AG09309 (cell line): ENCODE measurements around the gene ZNF385B.

Experiments
- DNase-seq: peaks from one replicate; pipeline ENCODE4 v3.0.0-alpha.2; 2010; ENCODE audit warnings: low read depth
- H3K4me3 ChIP-seq: 2 replicates; pipeline ENCODE4 v1.5.1; 2011; ENCODE audit warnings: mild to moderate bottlenecking, low read depth, low read length, moderate library complexity; ENCODE audit not compliant: control insufficient read depth
- TF ChIP-seq, protein P1 (sequence below): IDR thresholded peaks from 2 replicates; pipeline ENCODE4 v1.5.1; 2011; ENCODE audit warnings: mild to moderate bottlenecking, low read depth, low read length, inconsistent platforms; ENCODE audit not compliant: insufficient read depth, control insufficient read depth; ENCODE audit errors: missing control alignments

The ZNF385B gene

DNA sequence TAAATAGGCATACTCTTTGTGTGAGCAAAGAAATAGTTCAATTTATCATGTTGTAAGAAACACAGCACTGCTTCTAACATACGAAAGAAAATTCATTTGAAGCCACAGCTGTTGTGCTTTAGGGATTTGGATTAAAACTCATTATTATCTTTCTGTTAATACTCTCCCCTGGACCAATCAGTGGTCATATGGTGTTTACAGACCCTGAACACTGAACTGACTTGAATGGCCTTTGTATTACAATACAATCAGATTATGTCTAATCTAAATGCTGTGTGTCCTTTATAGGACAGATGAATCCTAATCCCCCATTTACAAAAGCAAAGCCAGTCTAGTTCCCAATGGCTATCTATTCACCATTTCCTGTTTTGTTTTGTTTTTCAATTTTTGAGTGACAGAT, 36.5 kb downstream of the ZNF385B start:
- H3K4me3 ChIP-seq: no peak overlapping the region
- DNase-seq: no peak
- TF ChIP-seq, protein P1, sequence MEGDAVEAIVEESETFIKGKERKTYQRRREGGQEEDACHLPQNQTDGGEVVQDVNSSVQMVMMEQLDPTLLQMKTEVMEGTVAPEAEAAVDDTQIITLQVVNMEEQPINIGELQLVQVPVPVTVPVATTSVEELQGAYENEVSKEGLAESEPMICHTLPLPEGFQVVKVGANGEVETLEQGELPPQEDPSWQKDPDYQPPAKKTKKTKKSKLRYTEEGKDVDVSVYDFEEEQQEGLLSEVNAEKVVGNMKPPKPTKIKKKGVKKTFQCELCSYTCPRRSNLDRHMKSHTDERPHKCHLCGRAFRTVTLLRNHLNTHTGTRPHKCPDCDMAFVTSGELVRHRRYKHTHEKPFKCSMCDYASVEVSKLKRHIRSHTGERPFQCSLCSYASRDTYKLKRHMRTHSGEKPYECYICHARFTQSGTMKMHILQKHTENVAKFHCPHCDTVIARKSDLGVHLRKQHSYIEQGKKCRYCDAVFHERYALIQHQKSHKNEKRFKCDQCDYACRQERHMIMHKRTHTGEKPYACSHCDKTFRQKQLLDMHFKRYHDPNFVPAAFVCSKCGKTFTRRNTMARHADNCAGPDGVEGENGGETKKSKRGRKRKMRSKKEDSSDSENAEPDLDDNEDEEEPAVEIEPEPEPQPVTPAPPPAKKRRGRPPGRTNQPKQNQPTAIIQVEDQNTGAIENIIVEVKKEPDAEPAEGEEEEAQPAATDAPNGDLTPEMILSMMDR: no peak

DNA sequence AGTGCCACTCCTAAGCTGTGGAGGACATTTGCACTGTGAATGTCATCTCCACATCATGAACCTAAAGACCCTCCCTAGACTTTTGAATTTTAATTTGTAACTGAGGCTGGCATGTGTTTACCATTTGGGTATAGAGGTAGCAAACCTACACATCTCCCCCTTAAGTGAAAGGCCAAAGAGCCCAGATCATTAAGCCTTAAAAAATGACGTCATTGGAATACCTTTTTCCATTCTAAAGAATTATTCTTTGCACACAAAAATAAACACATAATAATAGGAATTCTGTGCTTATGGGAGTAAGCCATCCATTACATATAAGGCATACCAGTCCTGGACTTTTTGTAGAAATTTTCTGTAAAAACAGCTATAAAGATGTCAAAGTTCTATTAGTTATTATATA, 38.9 kb downstream of the ZNF385B start:
- no peak overlapping the region for H3K4me3 ChIP-seq
- TF ChIP-seq, protein P1: no peak
- DNase-seq: no peak

DNA sequence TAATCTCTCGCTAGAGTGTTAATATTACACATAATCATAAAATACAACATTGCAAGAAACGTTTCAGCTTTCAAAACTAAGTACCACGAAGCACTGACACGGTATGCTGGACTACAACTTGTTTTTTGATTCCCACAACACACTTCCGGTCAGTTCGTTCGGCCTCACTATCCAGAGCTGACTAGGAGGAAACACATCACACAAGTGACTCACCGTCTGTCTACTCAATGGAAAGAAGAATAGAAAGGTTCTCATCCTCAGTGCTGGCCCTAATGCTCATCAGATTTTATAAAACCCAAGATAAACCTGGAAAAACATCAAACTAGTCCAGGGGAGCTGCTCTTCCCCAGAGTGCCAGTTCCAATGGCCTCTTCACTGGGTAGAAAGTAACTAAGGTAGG, 42.9 kb downstream of the ZNF385B start:
- TF ChIP-seq, protein P1: no peak
- DNase-seq: no peak
- H3K4me3 ChIP-seq: no peak overlapping the region

DNA sequence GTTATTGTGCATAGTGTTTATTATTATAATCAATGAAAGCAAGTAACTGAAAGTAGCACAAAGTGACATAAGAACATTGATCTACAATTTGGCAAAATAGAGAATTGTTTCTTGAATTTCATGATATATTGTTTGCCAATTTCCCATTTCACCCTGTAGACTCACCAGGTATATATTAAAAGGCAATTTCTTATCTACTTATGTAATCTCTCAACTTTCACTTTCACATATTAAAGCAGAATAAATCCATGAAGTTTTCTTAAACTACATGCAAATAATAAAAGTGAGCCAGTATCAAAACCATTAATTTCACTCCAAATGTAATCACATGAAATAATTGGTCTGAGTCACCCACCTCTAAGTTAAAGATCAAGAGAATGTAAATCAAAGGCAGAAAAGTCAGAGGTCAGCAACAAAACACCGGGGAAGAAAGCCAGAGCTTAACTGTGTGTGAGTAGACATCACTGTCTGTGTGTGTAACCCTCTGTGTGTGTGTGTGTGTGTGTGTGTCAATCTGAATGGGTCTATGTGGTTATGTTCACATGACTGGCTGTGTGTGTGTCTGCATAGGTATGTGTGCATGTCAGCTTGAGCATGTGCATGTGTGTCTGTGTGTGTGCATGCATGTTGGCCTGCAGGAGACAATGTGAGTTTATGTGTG, 44.1 kb downstream of the ZNF385B start:
- DNase-seq: no peak
- H3K4me3 ChIP-seq: no peak overlapping the region
- TF ChIP-seq, protein P1: no peak

DNA sequence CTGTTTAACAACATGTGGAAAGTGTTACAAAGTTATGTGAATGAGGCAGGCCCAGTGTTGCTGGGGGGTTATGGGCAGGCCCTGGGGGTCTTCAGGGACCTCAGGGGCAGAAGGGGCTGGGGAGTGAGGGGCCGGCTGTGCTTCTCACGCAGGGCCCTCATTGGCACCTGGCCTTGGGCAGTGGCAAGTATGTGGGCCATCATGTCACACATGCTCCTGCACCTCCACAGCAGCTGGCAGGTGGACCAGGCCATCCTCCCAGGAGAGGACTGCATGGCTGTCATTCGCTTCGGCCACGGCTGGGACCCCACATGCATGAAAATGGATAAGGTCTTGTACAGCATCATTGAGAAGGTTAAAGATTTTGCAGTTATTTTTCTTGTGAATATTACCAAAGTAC, 47.4 kb downstream of the ZNF385B start:
- TF ChIP-seq, protein P1: no peak
- H3K4me3 ChIP-seq: no peak overlapping the region

DNA sequence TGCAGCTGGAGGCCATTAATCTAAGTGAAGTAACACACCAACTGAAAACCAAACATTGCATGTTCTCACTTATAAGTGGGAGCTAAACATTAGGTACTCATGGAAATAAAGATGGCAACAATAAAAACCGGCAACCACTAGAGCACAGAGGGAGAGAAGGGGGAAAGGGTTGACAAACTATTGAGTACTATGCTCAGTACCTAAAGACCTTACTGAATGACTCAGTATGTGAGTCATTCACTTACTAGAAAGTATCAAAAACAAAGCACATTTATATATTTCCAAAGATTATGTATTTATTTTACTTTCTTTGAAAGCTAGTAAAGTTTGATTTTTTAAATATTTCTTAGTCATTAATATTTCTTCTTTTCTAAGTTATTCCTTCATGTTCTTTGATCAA, 48.9 kb downstream of the ZNF385B start:
- no peak for DNase-seq
- TF ChIP-seq, protein P1: no peak

More for the DNA sequence above, 47.4 kb downstream of the ZNF385B start:
- no peak for DNase-seq

More for the DNA sequence above, 48.9 kb downstream of the ZNF385B start:
- H3K4me3 ChIP-seq: no peak overlapping the region
